Mesodermal cell (in vitro differentiated cells): ENCODE measurements around the gene C4B.
"Not testable (repeated sequence)": the region's sequence is repeated elsewhere in the genome, so short reads cannot be mapped to it uniquely, and the experiment has no call there.

Experiments used
- H3K27ac ChIP-seq: 2 replicates; pipeline ENCODE4 v1.7.0; 2013; ENCODE audit warnings: mild to moderate bottlenecking, low read depth, low read length, moderate library complexity; ENCODE audit not compliant: severe bottlenecking
- H3K36me3 ChIP-seq: 2 replicates; pipeline ENCODE4 v1.7.1; 2013; ENCODE audit warnings: mild to moderate bottlenecking, low read length, moderate library complexity; ENCODE audit not compliant: control insufficient read depth, insufficient read depth
- H3K4me1 ChIP-seq: one replicate; pipeline ENCODE4 v1.7.1; 2013; ENCODE audit warnings: mild to moderate bottlenecking, low read length; ENCODE audit not compliant: insufficient read depth, control insufficient read depth, poor library complexity, severe bottlenecking
- H3K4me3 ChIP-seq: 2 replicates; pipeline ENCODE4 v1.7.0; 2013; ENCODE audit warnings: low read length, control low read depth, mild to moderate bottlenecking; ENCODE audit not compliant: insufficient read depth, poor library complexity, severe bottlenecking; ENCODE audit errors: extremely low read depth
- H3K9me3 ChIP-seq: 2 replicates; pipeline ENCODE4 v1.7.1; 2013; ENCODE audit warnings: mild to moderate bottlenecking, low read length, moderate library complexity; ENCODE audit not compliant: control insufficient read depth
- WGBS, 2 experiments: methylation state at CpG; one replicate each; pipeline ENCODE4 v1.1.5; 2013; ENCODE audit warnings: missing lambda C conversion rate in 2 of 2; ENCODE audit not compliant: insufficient coverage in 2 of 2; 5-methylcytosine and 5-hydroxymethylcytosine counted together

The C4B gene

DNA sequence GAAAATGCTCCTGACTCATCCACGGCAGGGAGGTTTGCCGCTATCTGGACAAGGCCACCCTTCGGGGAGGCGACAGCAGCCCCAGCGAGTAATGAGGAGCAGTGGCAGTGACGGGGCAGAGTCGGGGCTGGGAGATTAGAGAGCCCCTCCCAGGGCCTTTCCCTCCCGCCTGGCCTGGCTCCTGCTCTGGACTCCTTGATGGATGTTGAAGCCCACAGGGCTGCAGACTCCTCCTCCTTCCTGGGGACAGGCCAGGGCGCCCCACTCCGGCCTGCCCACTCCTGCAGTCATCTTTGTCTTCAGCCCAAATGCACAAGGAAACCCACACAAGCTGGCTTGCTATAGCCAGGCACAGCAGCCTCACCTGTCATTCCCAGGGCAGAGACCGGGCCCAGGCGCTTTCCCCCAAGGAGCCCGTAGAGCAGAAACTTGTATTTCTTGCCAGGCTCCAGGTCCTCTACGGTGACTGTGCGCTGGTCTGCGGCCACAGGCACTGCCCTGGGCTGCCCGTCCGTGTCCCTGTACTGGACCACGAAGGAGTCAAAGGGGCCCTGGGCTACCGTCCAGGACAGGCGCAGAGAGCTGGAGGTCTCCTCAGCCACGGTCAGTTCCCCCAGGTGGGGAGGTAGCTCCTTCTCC, 31.3 kb downstream of the C4B start:
- 92% methylated on average over 12 to 13 of the region's 22 CpGs for WGBS, 2 experiments
- no peaks in the 10 kb centered on the region for H3K9me3 ChIP-seq
- H3K36me3 ChIP-seq = no peaks in the 10 kb centered on the region
- peak overlapping the region; percentile 92 for H3K27ac ChIP-seq
- no peak overlapping the region for H3K4me3 ChIP-seq
- H3K4me1 ChIP-seq = peaks cover 21% of the 10 kb centered on the region

DNA sequence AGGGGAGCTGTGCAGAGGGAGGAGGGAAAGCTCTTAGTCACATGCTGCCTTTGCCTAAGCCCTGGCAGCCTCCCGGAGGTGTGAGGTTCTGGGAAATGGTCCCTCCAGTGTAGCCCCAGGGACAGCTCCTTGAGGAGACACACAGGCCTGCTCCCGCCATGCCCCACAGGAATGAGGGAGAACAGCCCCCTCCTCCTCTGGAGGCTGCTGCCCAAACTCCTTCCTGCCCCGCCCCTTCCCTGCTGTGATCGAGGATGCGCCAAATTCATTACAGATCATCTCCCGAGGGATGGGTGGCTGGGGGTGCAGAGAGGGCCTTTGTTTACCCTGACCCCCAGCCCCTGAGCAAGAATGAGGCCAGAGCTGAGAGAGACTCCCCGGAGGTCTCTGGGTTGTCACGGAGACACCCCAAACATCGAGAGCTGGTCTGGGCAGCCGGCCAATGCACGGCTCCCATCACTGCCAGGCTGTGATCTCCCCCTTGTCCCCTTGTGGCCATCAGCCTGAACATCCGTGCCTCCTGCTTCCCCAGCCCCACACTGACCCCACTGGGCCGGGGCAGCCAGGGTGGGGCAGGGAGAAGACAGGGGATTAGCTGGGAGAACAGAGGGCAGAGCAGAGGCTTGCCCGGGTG, 32.0 kb downstream of the C4B start:
- Histone ChIP-seq H3K4me1 (peaks cover 21% of the 10 kb centered on the region), H3K36me3 (no peaks in the 10 kb centered on the region), H3K9me3 (no peaks in the 10 kb centered on the region), H3K4me3 (no peak overlapping the region), H3K27ac (peak overlapping the region; percentile 92)
- 78% methylated on average over 10 to 14 of the region's 14 CpGs for WGBS, 2 experiments

DNA sequence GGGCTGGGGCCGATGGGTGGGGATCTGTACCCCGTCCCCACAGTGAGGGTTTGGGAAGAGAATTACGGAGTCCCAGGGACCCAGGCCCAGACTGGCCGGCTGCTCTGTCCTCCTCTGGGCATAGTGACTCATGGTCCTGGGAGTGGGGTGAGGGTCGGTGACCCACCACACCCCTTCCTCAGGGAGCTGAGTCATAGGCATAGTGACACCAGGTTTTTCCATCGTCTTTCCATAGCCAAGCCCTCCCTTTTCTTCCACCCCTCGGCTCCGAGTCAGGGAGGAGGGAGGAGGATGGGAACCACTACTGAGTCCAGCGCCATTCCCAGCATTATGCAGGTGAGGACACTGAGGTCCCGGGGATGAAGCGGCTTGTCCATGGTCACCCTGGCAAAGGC, 32.5 kb downstream of the C4B start:
- H3K36me3 ChIP-seq = no peaks in the 10 kb centered on the region
- peaks cover 21% of the 10 kb centered on the region for H3K4me1 ChIP-seq
- peak overlapping the region; percentile 92 for H3K27ac ChIP-seq
- no peaks in the 10 kb centered on the region for H3K9me3 ChIP-seq
- H3K4me3 ChIP-seq = no peak overlapping the region
- 68 to 71% methylated on average over 8 to 9 of the region's 11 CpGs for WGBS, 2 experiments

DNA sequence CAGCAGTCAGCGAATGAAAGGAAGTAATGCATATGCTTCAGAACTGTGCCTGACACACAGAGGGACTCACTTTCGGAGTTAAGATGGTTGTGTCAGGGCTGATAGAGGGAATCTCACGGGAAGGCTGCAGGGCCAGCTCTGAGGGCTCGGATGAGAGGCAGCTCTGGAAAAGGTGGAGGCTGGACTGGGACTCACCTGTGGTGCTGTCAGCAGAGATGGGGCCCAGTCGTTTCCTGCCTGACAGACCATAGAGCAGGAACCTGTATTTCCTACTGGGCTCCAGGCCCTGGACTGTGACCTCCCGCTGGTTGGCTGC, 32.9 kb downstream of the C4B start:
- Histone ChIP-seq H3K4me1 (peaks cover 21% of the 10 kb centered on the region), H3K9me3 (no peaks in the 10 kb centered on the region), H3K4me3 (no peak overlapping the region), H3K36me3 (no peaks in the 10 kb centered on the region), H3K27ac (peak overlapping the region; percentile 92)
- 91 to 98% methylated on average over 6 of the region's 6 CpGs for WGBS, 2 experiments

GRCh38 chr6:32047855-32048766, 33.5 kb downstream of the C4B start:
- no peaks in the 10 kb centered on the region for H3K9me3 ChIP-seq
- peak overlapping the region; percentile 92 for H3K27ac ChIP-seq
- no peak overlapping the region for H3K4me3 ChIP-seq
- WGBS, 2 experiments = 72 to 73% methylated on average over 42 of the region's 42 CpGs
- no peaks in the 10 kb centered on the region for H3K36me3 ChIP-seq
- H3K4me1 ChIP-seq = peaks cover 21% of the 10 kb centered on the region

- not testable (repeated sequence) for H3K9me3 ChIP-seq, H3K27ac ChIP-seq, H3K36me3 ChIP-seq, H3K4me3 ChIP-seq
- WGBS, 2 experiments = 78 to 99% methylated on average over 10 to 11 of the region's 21 CpGs
- peaks cover 21% of the 10 kb centered on the region for H3K4me1 ChIP-seq
Observed at GRCh38 chr6:32049149-32049548, 34.6 kb downstream of the C4B start.

GRCh38 chr6:32049736-32050135, 35.1 kb downstream of the C4B start:
- H3K4me3 ChIP-seq, H3K36me3 ChIP-seq, H3K27ac ChIP-seq, H3K9me3 ChIP-seq: not testable (repeated sequence)
- 86 to 88% methylated on average over 1 of the region's 11 CpGs for WGBS, 2 experiments
- H3K4me1 ChIP-seq = peaks cover 21% of the 10 kb centered on the region

GRCh38 chr6:32050562-32050961, 36.0 kb downstream of the C4B start:
- no peaks in the 10 kb centered on the region for H3K9me3 ChIP-seq
- 75 to 87% methylated on average over 2 to 5 of the region's 5 CpGs for WGBS, 2 experiments
- H3K4me3 ChIP-seq = no peak overlapping the region
- H3K27ac ChIP-seq = no peak overlapping the region
- peaks cover 21% of the 10 kb centered on the region for H3K4me1 ChIP-seq
- no peaks in the 10 kb centered on the region for H3K36me3 ChIP-seq

- H3K36me3 ChIP-seq, H3K4me3 ChIP-seq, H3K27ac ChIP-seq, H3K4me1 ChIP-seq, H3K9me3 ChIP-seq: not testable (repeated sequence)
- WGBS, 2 experiments = 90 to 94% methylated on average over 18 to 19 of the region's 20 CpGs
Observed at GRCh38 chr6:32052626-32053025, 38.0 kb downstream of the C4B start.

GRCh38 chr6:32053314-32053713, 38.7 kb downstream of the C4B start:
- not testable (repeated sequence) for H3K9me3 ChIP-seq, H3K27ac ChIP-seq, H3K36me3 ChIP-seq, H3K4me1 ChIP-seq, H3K4me3 ChIP-seq
- 98% methylated on average over 10 to 12 of the region's 13 CpGs for WGBS, 2 experiments

DNA sequence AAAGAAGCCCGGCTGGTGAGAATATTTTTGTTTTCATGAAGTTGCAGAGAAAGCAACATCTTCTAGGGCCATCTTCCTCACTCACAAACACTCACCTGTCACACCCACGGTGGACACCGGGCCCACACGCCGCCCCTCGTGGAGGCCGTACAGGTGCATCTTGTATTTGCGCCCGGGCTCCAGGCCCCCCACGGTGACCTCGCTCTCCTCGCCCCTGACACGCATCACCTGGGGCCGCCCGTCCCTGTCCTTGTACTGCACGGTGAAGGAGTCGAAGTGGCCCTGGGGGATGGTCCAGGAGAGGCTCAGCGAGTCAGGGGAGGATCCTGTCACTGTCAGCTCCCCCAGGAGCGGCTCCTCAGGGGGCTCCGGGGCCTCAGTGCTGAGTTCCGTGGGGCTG, 41.2 kb downstream of the C4B start:
- not testable (repeated sequence) for H3K27ac ChIP-seq, H3K9me3 ChIP-seq, H3K36me3 ChIP-seq, H3K4me1 ChIP-seq, H3K4me3 ChIP-seq
- WGBS, 2 experiments = 88% methylated on average over 5 of the region's 21 CpGs; no CpG with 5 or more reads in 1 of the 2 experiments
